ENCODE measurements around the gene VWA8. TPM values are rescaled to one million over a fixed set of nuclear protein-coding genes. Genes with fewer than 3 reads are reported as not detected.

Gene VWA8
- polyA plus RNA-seq, 1 experiment, result 12.4 TPM

GRCh38 chr13:42001580-42001979, 40.7 kb upstream of the VWA8 start:
- Histone ChIP-seq H3K27ac (ENCODE audit: low read depth, low read length) (peak overlapping the region; percentile 72), H3K4me3 (ENCODE audit: low read depth, low read length) (peak overlapping the region; percentile 5), H3K27me3 (ENCODE audit: control insufficient read depth, insufficient read depth, low read length) (no peaks in the 10 kb centered on the region), H3K9me3 (ENCODE audit: control insufficient read depth, insufficient read depth, low read length) (no peaks in the 10 kb centered on the region)
- peak; percentile 77 for DNase-seq (ENCODE audit: low read depth, low spot score)
- ChIA-PET POLR2A (no interaction called here), CTCF (no interaction called here)
- no peak for TF ChIP-seq CTCF (IDR thresholded peaks at IDR 0.05; ENCODE audit: low read depth, low read length)

GRCh38 chr13:42000846-42001245, 39.9 kb upstream of the VWA8 start:
- H3K27me3 ChIP-seq (ENCODE audit: control insufficient read depth, insufficient read depth, low read length), result no peaks in the 10 kb centered on the region
- POLR2A ChIA-PET, result no interaction called here
- H3K27ac ChIP-seq (ENCODE audit: low read depth, low read length), result no peak overlapping the region
- no peak for TF ChIP-seq CTCF (IDR thresholded peaks at IDR 0.05; ENCODE audit: low read depth, low read length)
- no peak overlapping the region for H3K4me3 ChIP-seq (ENCODE audit: low read depth, low read length)
- H3K9me3 ChIP-seq (ENCODE audit: control insufficient read depth, insufficient read depth, low read length), result no peaks in the 10 kb centered on the region
- DNase-seq (ENCODE audit: low read depth, low spot score), result no peak
- CTCF ChIA-PET, result no interaction called here

- ChIA-PET POLR2A (no interaction called here), CTCF (no interaction called here)
- no peaks in the 10 kb centered on the region for H3K9me3 ChIP-seq (ENCODE audit: control insufficient read depth, insufficient read depth, low read length)
Observed at GRCh38 chr13:41997396-41997795, 36.5 kb upstream of the VWA8 start.

GRCh38 chr13:41995946-41996345, 35.0 kb upstream of the VWA8 start:
- DNase-seq (ENCODE audit: low read depth, low spot score), result no peak
- Histone ChIP-seq H3K9me3 (ENCODE audit: control insufficient read depth, insufficient read depth, low read length) (no peaks in the 10 kb centered on the region), H3K4me3 (ENCODE audit: low read depth, low read length) (no peak overlapping the region), H3K27ac (ENCODE audit: low read depth, low read length) (no peak overlapping the region), H3K27me3 (ENCODE audit: control insufficient read depth, insufficient read depth, low read length) (no peaks in the 10 kb centered on the region)
- ChIA-PET POLR2A (no interaction called here), CTCF (no interaction called here)
- no peak for TF ChIP-seq CTCF (IDR thresholded peaks at IDR 0.05; ENCODE audit: low read depth, low read length)

More at GRCh38 chr13:41997396-41997795, 36.5 kb upstream of the VWA8 start:
- no peak overlapping the region for H3K4me3 ChIP-seq (ENCODE audit: low read depth, low read length)
- H3K27ac ChIP-seq (ENCODE audit: low read depth, low read length), result no peak overlapping the region
- no peak for DNase-seq (ENCODE audit: low read depth, low spot score)
- TF ChIP-seq CTCF (IDR thresholded peaks at IDR 0.05; ENCODE audit: low read depth, low read length), result no peak
- H3K27me3 ChIP-seq (ENCODE audit: control insufficient read depth, insufficient read depth, low read length), result no peaks in the 10 kb centered on the region

GRCh38 chr13:41995336-41995735, 34.4 kb upstream of the VWA8 start:
- no peak for DNase-seq (ENCODE audit: low read depth, low spot score)
- CTCF ChIA-PET, result no interaction called here
- no peak for TF ChIP-seq CTCF (IDR thresholded peaks at IDR 0.05; ENCODE audit: low read depth, low read length)
- no peak overlapping the region for H3K4me3 ChIP-seq (ENCODE audit: low read depth, low read length)
- H3K9me3 ChIP-seq (ENCODE audit: control insufficient read depth, insufficient read depth, low read length), result no peaks in the 10 kb centered on the region
- no peaks in the 10 kb centered on the region for H3K27me3 ChIP-seq (ENCODE audit: control insufficient read depth, insufficient read depth, low read length)
- no peak overlapping the region for H3K27ac ChIP-seq (ENCODE audit: low read depth, low read length)
- POLR2A ChIA-PET, result no interaction called here
